Osteoblast (primary cell): ENCODE results near the gene DMD. TPM values are rescaled to one million over a fixed set of nuclear protein-coding genes. Genes with fewer than 3 reads are reported as not detected.
A peak's percentile ranks its signal among the peaks of the same experiment; 100 is the strongest.

ENCODE experiments used
- DNase-seq: peaks from one replicate; pipeline ENCODE4 v3.0.0; 2011; ENCODE audit warnings: low spot score, mixed read lengths; ENCODE audit not compliant: insufficient read length; ENCODE audit errors: missing footprints
- H2AFZ ChIP-seq: 2 replicates; pipeline ENCODE4 v1.6.0; 2011; ENCODE audit warnings: mild to moderate bottlenecking, low read length
- H3K27ac ChIP-seq: 2 replicates; pipeline ENCODE4 v1.5.1; 2011; ENCODE audit warnings: mild to moderate bottlenecking, low read depth, low read length, moderate library complexity
- H3K27me3 ChIP-seq: 2 replicates; pipeline ENCODE4 v1.6.0; 2012; ENCODE audit warnings: mild to moderate bottlenecking, control low read depth, inconsistent platforms, low read length, moderate library complexity; ENCODE audit not compliant: insufficient read depth
- H3K36me3 ChIP-seq: 2 replicates; pipeline ENCODE4 v1.5.1; 2011; ENCODE audit warnings: mild to moderate bottlenecking, low read length, control low read depth, moderate library complexity; ENCODE audit not compliant: insufficient read depth
- H3K4me1 ChIP-seq: 2 replicates; pipeline ENCODE4 v1.5.1; 2011; ENCODE audit warnings: mild to moderate bottlenecking, low read length, control low read depth, moderate library complexity; ENCODE audit not compliant: insufficient read depth
- H3K4me2 ChIP-seq: 2 replicates; pipeline ENCODE4 v1.6.0; 2011; ENCODE audit warnings: mild to moderate bottlenecking, low read length; ENCODE audit not compliant: insufficient read depth
- H3K4me3 ChIP-seq: fragments of 200-600 bp; sonication (generic); 3 replicates; pipeline ENCODE4 v1.5.1; 2012; ENCODE audit warnings: mild to moderate bottlenecking, low read length, inconsistent platforms; ENCODE audit not compliant: insufficient read depth
- H3K79me2 ChIP-seq: 2 replicates; pipeline ENCODE4 v1.6.0; 2012; ENCODE audit warnings: mild to moderate bottlenecking, low read length, control low read depth, inconsistent platforms; ENCODE audit not compliant: insufficient read depth
- H3K9me3 ChIP-seq: 2 replicates; pipeline ENCODE4 v1.5.1; 2011; ENCODE audit warnings: low read depth, low read length, control low read depth
- H4K20me1 ChIP-seq: 2 replicates; pipeline ENCODE4 v1.6.0; 2012; ENCODE audit warnings: mild to moderate bottlenecking, low read length, control low read depth; ENCODE audit not compliant: insufficient read depth
- CTCF ChIP-seq: IDR thresholded peaks from 2 replicates; pipeline ENCODE4 v1.5.1; 2011; ENCODE audit warnings: mild to moderate bottlenecking, low read depth, low read length, moderate library complexity; ENCODE audit errors: extremely low read depth
- total RNA-seq: library from RNA; depleted of rRNA; stranded (reverse); fragments of >200 nt; gene quantifications from 2 replicates; pipeline ENCODE4 v1.2.3, GENCODE V29; 2012

The DMD gene
- total RNA-seq, 1 donor = 12.7 TPM

GRCh38 chrX:31350808-31351074 is 1860.6 kb downstream of the DMD start:
- H2AFZ ChIP-seq = no peak overlapping the region
- TF ChIP-seq CTCF = no peak

GRCh38 chrX:31349515-31349914 is 1861.8 kb downstream of the DMD start:
- H3K27me3 ChIP-seq = no peaks in the 10 kb centered on the region
- no peak overlapping the region for H3K27ac ChIP-seq
- H3K36me3 ChIP-seq = no peaks in the 10 kb centered on the region
- no peak for DNase-seq
- H3K9me3 ChIP-seq = no peaks in the 10 kb centered on the region
- no peaks in the 10 kb centered on the region for H3K4me1 ChIP-seq
- H3K4me2 ChIP-seq = no peak overlapping the region
- H2AFZ ChIP-seq = no peak overlapping the region
- no peaks in the 10 kb centered on the region for H3K79me2 ChIP-seq
- no peak overlapping the region for H3K4me3 ChIP-seq
- TF ChIP-seq CTCF = no peak
- H4K20me1 ChIP-seq = no peaks in the 10 kb centered on the region

More at GRCh38 chrX:31350808-31351074, 1860.6 kb downstream of the DMD start:
- no peaks in the 10 kb centered on the region for H3K79me2 ChIP-seq
- H3K9me3 ChIP-seq = no peaks in the 10 kb centered on the region
- no peaks in the 10 kb centered on the region for H3K27me3 ChIP-seq
- no peak for DNase-seq
- no peaks in the 10 kb centered on the region for H3K36me3 ChIP-seq
- no peaks in the 10 kb centered on the region for H4K20me1 ChIP-seq
- no peaks in the 10 kb centered on the region for H3K4me1 ChIP-seq
- H3K27ac ChIP-seq = no peak overlapping the region
- H3K4me2 ChIP-seq = no peak overlapping the region
- H3K4me3 ChIP-seq = no peak overlapping the region

GRCh38 chrX:31340587-31340986 is 1870.8 kb downstream of the DMD start:
- no peak for DNase-seq
- no peak overlapping the region for H2AFZ ChIP-seq
- H4K20me1 ChIP-seq = no peaks in the 10 kb centered on the region
- H3K79me2 ChIP-seq = no peaks in the 10 kb centered on the region
- H3K4me1 ChIP-seq = peaks cover 2% of the 10 kb centered on the region
- no peaks in the 10 kb centered on the region for H3K36me3 ChIP-seq
- H3K27me3 ChIP-seq = no peaks in the 10 kb centered on the region
- H3K4me3 ChIP-seq = no peak overlapping the region
- TF ChIP-seq CTCF = no peak
- no peaks in the 10 kb centered on the region for H3K9me3 ChIP-seq
- H3K27ac ChIP-seq = no peak overlapping the region
- no peak overlapping the region for H3K4me2 ChIP-seq

- Histone ChIP-seq H3K4me2 (no peak overlapping the region), H4K20me1 (no peaks in the 10 kb centered on the region), H3K9me3 (no peaks in the 10 kb centered on the region), H3K4me3 (no peak overlapping the region), H2AFZ (no peak overlapping the region), H3K4me1 (peaks cover 2% of the 10 kb centered on the region), H3K36me3 (no peaks in the 10 kb centered on the region), H3K79me2 (no peaks in the 10 kb centered on the region), H3K27ac (peak overlapping the region; percentile 51), H3K27me3 (no peaks in the 10 kb centered on the region)
- DNase-seq = peak; percentile 65
- TF ChIP-seq CTCF = no peak
Measured at GRCh38 chrX:31338991-31339350, 1872.4 kb downstream of the DMD start.
